A549 (cell line): ENCODE data around the gene RASSF4. TPM values are rescaled to one million over a fixed set of nuclear protein-coding genes. Genes with fewer than 3 reads are reported as not detected.
A peak's percentile ranks its signal among the peaks of the same experiment; 100 is the strongest.

ENCODE experiments used
- ATAC-seq, 2 experiments: fragments of 200-7000 bp in 1 of 2; fragments of >200 bp in 1 of 2; cut with Nextera tagmentation in 1 of 2; cut with Tn5 transposase in 1 of 2; 3 replicates each; pipeline versions ENCODE4 v1.8.0 to v1.9.1; 2018 to 2020; ENCODE audit warnings: mild to moderate bottlenecking in 1 of 2, moderate library complexity in 1 of 2
- CTCF ChIA-PET: fragments of 300-600 bp; sonication (Branson Sonifier 250); formaldehyde crosslinking; extraction: SDS; loops from one replicate; lab custom pipeline; 2021; ENCODE audit warnings: antibody characterized with exemption, inconsistent platforms; lab: Yijun Ruan, JAX
- POLR2A ChIA-PET: fragments of 350-600 bp; formaldehyde crosslinking; extraction: SDS; loops from one replicate; lab custom pipeline; 2021; ENCODE audit warnings: antibody characterized with exemption, inconsistent platforms; lab: Yijun Ruan, JAX
- DNase-seq, 2 experiments: peaks; one replicate each; pipeline versions ENCODE4 v3.0.0 to v3.0.0-alpha.2; 2011 to 2016; ENCODE audit warnings: low read depth in 1 of 2, low spot score in 1 of 2
- FAIRE-seq: peaks from 2 replicates; lab custom pipeline; 2011; peaks lifted over from hg19 to GRCh38; lab: Jason Lieb, UNC
- H3K27ac ChIP-seq, 2 experiments: fragments of >200 bp; sonication (Bioruptor Twin); formaldehyde crosslinking; 3 replicates each; pipeline ENCODE4 v1.5.1; 2016 to 2017
- H3K4me1 ChIP-seq: fragments of >200 bp; sonication (Bioruptor Twin); formaldehyde crosslinking; 3 replicates; pipeline ENCODE4 v1.6.1; 2016
- H3K4me2 ChIP-seq: fragments of >200 bp; sonication (Bioruptor Twin); formaldehyde crosslinking; 3 replicates; pipeline ENCODE4 v1.6.1; 2016
- H3K4me3 ChIP-seq: fragments of >200 bp; sonication (Bioruptor Twin); formaldehyde crosslinking; 3 replicates; pipeline ENCODE4 v1.5.1; 2016
- H3K9me3 ChIP-seq: fragments of >200 bp; sonication (Bioruptor Twin); formaldehyde crosslinking; 3 replicates; pipeline ENCODE4 v1.6.1; 2016
- BHLHE40 ChIP-seq: IDR thresholded peaks from 2 replicates; pipeline ENCODE4 v1.6.1; 2012; ENCODE audit warnings: low read depth, low read length, inconsistent platforms
- CBX2 ChIP-seq: fragments of 200-600 bp; sonication (generic); IDR thresholded peaks from 2 replicates; pipeline ENCODE4 v1.6.1; 2016; ENCODE audit warnings: low read depth, mild to moderate bottlenecking, borderline replicate concordance
- CBX8 ChIP-seq: fragments of 200-600 bp; sonication (generic); IDR thresholded peaks from 2 replicates; pipeline ENCODE4 v1.6.1; 2016
- CEBPB ChIP-seq, 2 experiments: fragments of >200 bp in 1 of 2; sonication (Bioruptor Twin) in 1 of 2; formaldehyde crosslinking in 1 of 2; IDR thresholded peaks; 2 replicates each; pipeline ENCODE4 v1.6.1; 2012 to 2016
- CHD2 ChIP-seq: fragments of 150-350 bp; IDR thresholded peaks from 2 replicates; pipeline ENCODE4 v1.6.1; 2014; ENCODE audit warnings: low read length; ENCODE audit not compliant: partially characterized antibody
- EP300 ChIP-seq, 2 experiments: fragments of >200 bp; sonication (Bioruptor Twin); formaldehyde crosslinking; IDR thresholded peaks; 2 replicates in 1 of 2; 3 replicates in 1 of 2; pipeline ENCODE4 v1.6.1; 2016 to 2017
- FOSL2 ChIP-seq, 2 experiments: fragments of 450-650 bp in 1 of 2; fragments of >200 bp in 1 of 2; sonication (Bioruptor Twin) in 1 of 2; formaldehyde crosslinking; IDR thresholded peaks; 2 replicates each; pipeline versions ENCODE4 v1.5.0 to v1.6.1; 2016 to 2020; ENCODE audit warnings: mild to moderate bottlenecking in 1 of 2, moderate library complexity in 1 of 2
- HDAC2 ChIP-seq: fragments of 200-600 bp; sonication (generic); IDR thresholded peaks from 2 replicates; pipeline ENCODE4 v1.6.1; 2016
- HOXB13 ChIP-seq: fragments of 250-450 bp; sonication (Bioruptor Pico); IDR thresholded peaks from 2 replicates; pipeline ENCODE4 v1.5.0; 2020; ENCODE audit warnings: low read depth, mild to moderate bottlenecking, moderate library complexity
- HOXB5 ChIP-seq: fragments of 250-450 bp; sonication (Bioruptor Pico); IDR thresholded peaks from 2 replicates; pipeline ENCODE4 v1.5.0; 2020; ENCODE audit warnings: mild to moderate bottlenecking, moderate library complexity
- KDM1A ChIP-seq: fragments of 200-600 bp; sonication (generic); IDR thresholded peaks from 2 replicates; pipeline ENCODE4 v1.6.1; 2016; ENCODE audit warnings: low read depth, mild to moderate bottlenecking
- KDM5A ChIP-seq: fragments of 200-600 bp; sonication (generic); IDR thresholded peaks from 2 replicates; pipeline ENCODE4 v1.6.1; 2016; ENCODE audit warnings: antibody characterized with exemption, mild to moderate bottlenecking
- MAZ ChIP-seq: fragments of 150-350 bp; IDR thresholded peaks from 2 replicates; pipeline ENCODE4 v1.6.1; 2014; ENCODE audit warnings: antibody characterized with exemption, low read depth, low read length, borderline replicate concordance
- MYC ChIP-seq: IDR thresholded peaks from 2 replicates; pipeline ENCODE4 v1.6.1; 2012; ENCODE audit warnings: mild to moderate bottlenecking, inconsistent platforms, low read length, improper control_type of control experiment, borderline replicate concordance
- PHF8 ChIP-seq: fragments of 200-600 bp; sonication (generic); IDR thresholded peaks from 2 replicates; pipeline ENCODE4 v1.6.1; 2016; ENCODE audit warnings: low read depth, mild to moderate bottlenecking, antibody characterized with exemption, moderate library complexity, borderline replicate concordance
- POLR2AphosphoS2 ChIP-seq: conservative IDR thresholded peaks from 2 replicates; pipeline ENCODE4 v1.6.1; 2012; ENCODE audit warnings: low read length, improper control_type of control experiment, inconsistent platforms
- RARB ChIP-seq: fragments of 250-450 bp; sonication (Bioruptor Pico); IDR thresholded peaks from 2 replicates; pipeline ENCODE4 v1.8.0; 2021; ENCODE audit warnings: mild to moderate bottlenecking, moderate library complexity
- RCOR1 ChIP-seq: fragments of 150-350 bp; IDR thresholded peaks from 2 replicates; pipeline ENCODE4 v1.6.1; 2014; ENCODE audit warnings: antibody characterized with exemption, low read length, low read depth
- RFX5 ChIP-seq: fragments of 450-650 bp; IDR thresholded peaks from 2 replicates; pipeline ENCODE4 v1.7.1; 2014; ENCODE audit warnings: antibody characterized with exemption, mild to moderate bottlenecking, moderate library complexity
- SMC3 ChIP-seq: fragments of >200 bp; sonication (Bioruptor Twin); formaldehyde crosslinking; IDR thresholded peaks from 3 replicates; pipeline ENCODE4 v1.6.1; 2018; ENCODE audit warnings: inconsistent platforms
- TFCP2L1 ChIP-seq: fragments of 250-450 bp; sonication (Bioruptor Pico); IDR thresholded peaks from 2 replicates; pipeline ENCODE4 v1.5.0; 2021; ENCODE audit warnings: mild to moderate bottlenecking
- ZFP36 ChIP-seq: fragments of 450-650 bp; IDR thresholded peaks from 2 replicates; pipeline ENCODE4 v1.6.1; 2014; ENCODE audit warnings: borderline replicate concordance; ENCODE audit not compliant: partially characterized antibody
- ZNF302 ChIP-seq: fragments of 250-450 bp; sonication (Bioruptor Pico); IDR thresholded peaks from 2 replicates; pipeline ENCODE4 v1.9.0; 2021; ENCODE audit warnings: inconsistent platforms, mild to moderate bottlenecking, moderate library complexity
- WGBS: methylation state at CpG from one replicate; pipeline ENCODE4 v1.1.6; 2017; ENCODE audit errors: missing lambda C conversion rate; 5-methylcytosine and 5-hydroxymethylcytosine counted together
- polyA plus RNA-seq, 4 experiments: library from polyadenylated mRNA; depleted of rRNA in 3 of 4; stranded (reverse); fragments of >200 nt; fragmentation: RNase III in 1 of 4; extraction: RNeasy Plus Mini Kit Qiagen cat#74134 plus additional on column Dnase treatment in 1 of 4; gene quantifications; 2 replicates in 3 of 4; 3 replicates in 1 of 4; pipeline ENCODE4 v1.2.3, GENCODE V29; 2011 to 2017
- TF ChIP-seq, protein P1 (sequence below): fragments of >200 bp; sonication (Bioruptor Twin); formaldehyde crosslinking; IDR thresholded peaks from 3 replicates; pipeline ENCODE4 v1.5.1; 2016
- TF ChIP-seq, protein P2 (sequence below): fragments of >200 bp; sonication (Bioruptor Twin); formaldehyde crosslinking; IDR thresholded peaks from 2 replicates; pipeline ENCODE4 v1.6.1; 2016

The RASSF4 gene
- polyA plus RNA-seq, 2 of the 4 experiments (the other 2 are of a cell fraction) = 1.9 to 2.2 TPM

DNA sequence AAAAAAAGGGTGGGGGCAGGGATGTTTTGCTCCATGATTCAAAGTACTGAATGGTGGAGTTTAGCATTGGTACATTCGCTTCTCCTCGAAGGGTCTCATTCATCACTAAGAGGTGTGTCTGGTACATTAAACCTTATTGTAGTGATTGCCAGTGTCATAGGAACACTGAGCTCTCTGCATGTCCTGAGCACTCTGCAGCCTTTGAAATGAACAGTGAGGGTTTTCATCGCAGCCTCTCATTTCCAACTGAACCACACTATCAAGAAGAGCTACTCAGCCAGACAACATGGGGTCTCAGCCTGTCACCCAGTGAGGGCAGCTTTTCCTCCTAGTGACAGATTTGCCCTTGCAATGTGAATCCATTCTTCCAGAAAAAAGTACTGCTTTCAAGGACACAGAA, 26.6 kb downstream of the RASSF4 start:
- Histone ChIP-seq H3K9me3 (no peaks in the 10 kb centered on the region), H3K4me3 (no peak overlapping the region), H3K27ac (peak overlapping the region in 1 of 2 experiments; percentile 45; a peak in 1 of 6 replicates), H3K4me1 (peaks cover 24% of the 10 kb centered on the region), H3K4me2 (no peak overlapping the region)
- ATAC-seq = no peak
- no peak for TF ChIP-seq MYC
- TF ChIP-seq CHD2 = no peak
- no peak for TF ChIP-seq EP300 (IDR thresholded peaks at IDR 0.05)
- no peak for TF ChIP-seq HDAC2
- no peak for DNase-seq
- POLR2A ChIA-PET = interaction anchor here (0.7 kb wide), 1 partner anchor 23 kb away, joined by 3 read pairs; no protein-coding TSS in a partner anchor
- CTCF ChIA-PET = interaction anchor here (0.7 to 1.4 kb wide), 4 partner anchors 23 to 1911 kb away, joined by 3 read pairs; no protein-coding TSS in a partner anchor
- FAIRE-seq = no peak
- WGBS = 93% methylated on average over 3 of the region's 3 CpGs

DNA sequence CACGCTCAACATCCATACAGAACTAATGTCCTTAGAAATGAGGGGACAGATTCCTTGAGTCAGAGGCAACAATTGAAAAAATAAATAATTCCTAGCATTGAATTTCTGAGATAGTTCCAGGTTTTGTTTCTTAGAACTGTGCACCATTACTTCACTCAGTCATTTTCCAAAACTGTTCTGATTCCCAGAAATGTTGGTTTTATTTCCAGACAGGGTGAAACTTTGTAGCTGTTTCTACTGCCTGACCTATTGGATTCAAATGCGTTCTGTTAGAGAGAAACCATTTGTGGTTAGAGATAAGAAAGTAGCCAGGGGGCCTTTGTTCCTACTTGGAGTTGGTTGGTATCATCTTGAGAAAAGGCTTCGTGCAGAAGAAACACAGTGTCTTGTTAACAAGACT, 27.1 kb downstream of the RASSF4 start:
- WGBS = 70% methylated on average over 3 of the region's 3 CpGs
- no peak overlapping the region for H3K4me3 ChIP-seq
- H3K4me2 ChIP-seq = no peak overlapping the region
- FAIRE-seq (no peak), DNase-seq (no peak), ATAC-seq (no peak)
- ChIA-PET POLR2A (interaction anchor here (0.7 kb wide), 1 partner anchor 24 kb away, joined by 3 read pairs; no protein-coding TSS in a partner anchor), CTCF (interaction anchor here (0.7 to 1.4 kb wide), 2 partner anchors 23 to 1912 kb away, joined by 3 read pairs; no protein-coding TSS in a partner anchor)
- no peaks in the 10 kb centered on the region for H3K9me3 ChIP-seq
- no peak overlapping the region for H3K27ac ChIP-seq
- H3K4me1 ChIP-seq = peaks cover 19% of the 10 kb centered on the region
- TF ChIP-seq PHF8 = no peak
- no peak for TF ChIP-seq CBX8
- no peak for TF ChIP-seq RARB (CRISPR knock-in tag)
- TF ChIP-seq HOXB13 = no peak
- TF ChIP-seq TFCP2L1 (CRISPR knock-in tag) = no peak
- TF ChIP-seq, protein P1, sequence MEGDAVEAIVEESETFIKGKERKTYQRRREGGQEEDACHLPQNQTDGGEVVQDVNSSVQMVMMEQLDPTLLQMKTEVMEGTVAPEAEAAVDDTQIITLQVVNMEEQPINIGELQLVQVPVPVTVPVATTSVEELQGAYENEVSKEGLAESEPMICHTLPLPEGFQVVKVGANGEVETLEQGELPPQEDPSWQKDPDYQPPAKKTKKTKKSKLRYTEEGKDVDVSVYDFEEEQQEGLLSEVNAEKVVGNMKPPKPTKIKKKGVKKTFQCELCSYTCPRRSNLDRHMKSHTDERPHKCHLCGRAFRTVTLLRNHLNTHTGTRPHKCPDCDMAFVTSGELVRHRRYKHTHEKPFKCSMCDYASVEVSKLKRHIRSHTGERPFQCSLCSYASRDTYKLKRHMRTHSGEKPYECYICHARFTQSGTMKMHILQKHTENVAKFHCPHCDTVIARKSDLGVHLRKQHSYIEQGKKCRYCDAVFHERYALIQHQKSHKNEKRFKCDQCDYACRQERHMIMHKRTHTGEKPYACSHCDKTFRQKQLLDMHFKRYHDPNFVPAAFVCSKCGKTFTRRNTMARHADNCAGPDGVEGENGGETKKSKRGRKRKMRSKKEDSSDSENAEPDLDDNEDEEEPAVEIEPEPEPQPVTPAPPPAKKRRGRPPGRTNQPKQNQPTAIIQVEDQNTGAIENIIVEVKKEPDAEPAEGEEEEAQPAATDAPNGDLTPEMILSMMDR = no peak
- TF ChIP-seq ZFP36 = no peak
- TF ChIP-seq, protein P2, sequence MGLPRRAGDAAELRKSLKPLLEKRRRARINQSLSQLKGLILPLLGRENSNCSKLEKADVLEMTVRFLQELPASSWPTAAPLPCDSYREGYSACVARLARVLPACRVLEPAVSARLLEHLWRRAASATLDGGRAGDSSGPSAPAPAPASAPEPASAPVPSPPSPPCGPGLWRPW = no peak
- no peak for TF ChIP-seq CEBPB (IDR thresholded peaks at IDR 0.05)

DNA sequence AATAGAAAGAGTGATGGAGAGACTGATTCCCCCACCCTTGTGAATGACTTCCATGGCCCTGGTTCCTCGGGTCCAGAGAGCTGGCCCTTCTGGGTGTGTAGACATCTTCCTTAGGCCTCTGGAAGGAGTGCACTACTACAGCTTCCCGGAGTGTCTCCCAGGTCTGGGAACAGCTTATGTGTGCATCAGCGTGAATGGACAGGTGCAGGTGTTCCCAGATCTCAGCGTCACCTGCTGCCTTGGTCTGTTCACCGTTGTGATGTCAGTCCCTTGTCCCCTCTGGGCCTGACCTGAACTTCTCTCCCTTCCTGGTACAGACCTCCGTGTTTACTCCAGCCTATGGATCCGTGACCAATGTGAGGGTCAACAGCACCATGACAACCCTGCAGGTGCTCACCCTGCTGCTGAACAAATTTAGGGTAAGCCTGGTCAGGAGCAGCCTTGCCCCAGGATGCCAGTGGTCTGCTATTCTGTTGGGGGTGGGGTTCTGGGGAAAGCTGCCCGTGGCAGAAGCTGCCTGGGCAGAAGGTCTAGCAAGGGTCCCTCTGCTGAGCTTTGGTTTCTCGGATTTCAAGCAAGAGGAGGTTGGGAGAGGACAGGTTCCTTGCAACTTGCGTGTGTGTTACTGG, 29.5 kb downstream of the RASSF4 start:
- no peaks in the 10 kb centered on the region for H3K9me3 ChIP-seq
- H3K4me3 ChIP-seq = no peak overlapping the region
- peaks cover 10% of the 10 kb centered on the region; the same call in 2 of the 3 replicates for H3K4me1 ChIP-seq
- no peak for DNase-seq
- TF ChIP-seq POLR2AphosphoS2 (no peak), HOXB5 (CRISPR knock-in tag) (no peak), PHF8 (no peak), MAZ (no peak), FOSL2 (IDR thresholded peaks at IDR 0.05) (no peak), FOSL2 (CRISPR knock-in tag; IDR thresholded peaks at IDR 0.05) (no peak), RCOR1 (no peak), CBX2 (no peak), KDM5A (no peak), SMC3 (no peak), RFX5 (no peak), ZNF302 (CRISPR knock-in tag) (no peak), BHLHE40 (no peak), KDM1A (no peak)
- TF ChIP-seq, all 56 proteins: peak for 0
- CTCF ChIA-PET = interaction anchor here (1.2 to 4.3 kb wide), 3 partner anchors 8 to 56 kb away, joined by 4 to 30 read pairs (median 5); no protein-coding TSS in a partner anchor
- ATAC-seq (no peak), FAIRE-seq (no peak)
- no peak overlapping the region for H3K4me2 ChIP-seq
- 71% methylated on average over 10 of the region's 10 CpGs for WGBS
- no peak overlapping the region for H3K27ac ChIP-seq
- POLR2A ChIA-PET = no interaction called here
